A549 (cell line): ENCODE results near the gene MIS18A.

Experiments
- CHD2 ChIP-seq: fragments of 150-350 bp; IDR thresholded peaks from 2 replicates; pipeline ENCODE4 v1.6.1; 2014; ENCODE audit warnings: low read length; ENCODE audit not compliant: partially characterized antibody
- CTCF ChIP-seq: fragments of >200 bp; sonication (Bioruptor Twin); formaldehyde crosslinking; IDR thresholded peaks from 3 replicates; pipeline ENCODE4 v1.5.1; 2016
- E2F6 ChIP-seq: IDR thresholded peaks from 2 replicates; pipeline ENCODE4 v1.6.1; 2012; ENCODE audit warnings: low read depth, borderline replicate concordance
- TF ChIP-seq, protein P1 (sequence below): fragments of 150-350 bp; IDR thresholded peaks from 2 replicates; pipeline ENCODE4 v1.6.1; 2014; ENCODE audit warnings: low read depth, mild to moderate bottlenecking, low read length

DNA sequence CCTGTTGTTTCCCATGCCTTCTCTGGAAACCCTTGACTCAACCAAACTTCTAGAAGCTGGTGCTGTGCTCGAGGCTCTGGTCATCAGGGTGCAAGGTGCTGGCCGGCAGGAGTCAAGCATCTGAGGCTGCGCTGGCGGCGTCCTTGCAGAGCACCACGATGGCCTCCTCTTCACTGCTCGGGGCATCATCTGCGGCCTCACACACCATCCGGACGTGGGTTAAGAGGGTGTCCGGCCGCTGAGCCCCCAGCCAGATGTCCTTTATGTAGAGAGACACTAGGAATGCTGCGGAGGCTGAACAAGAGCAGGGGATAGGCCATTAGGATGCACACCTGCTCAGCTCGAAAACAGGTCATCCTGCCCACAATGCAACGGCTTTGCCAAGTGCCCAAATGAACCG, 36.0 kb upstream of the MIS18A start:
- no peak for TF ChIP-seq CHD2
- TF ChIP-seq CTCF = no peak
- TF ChIP-seq, protein P1, sequence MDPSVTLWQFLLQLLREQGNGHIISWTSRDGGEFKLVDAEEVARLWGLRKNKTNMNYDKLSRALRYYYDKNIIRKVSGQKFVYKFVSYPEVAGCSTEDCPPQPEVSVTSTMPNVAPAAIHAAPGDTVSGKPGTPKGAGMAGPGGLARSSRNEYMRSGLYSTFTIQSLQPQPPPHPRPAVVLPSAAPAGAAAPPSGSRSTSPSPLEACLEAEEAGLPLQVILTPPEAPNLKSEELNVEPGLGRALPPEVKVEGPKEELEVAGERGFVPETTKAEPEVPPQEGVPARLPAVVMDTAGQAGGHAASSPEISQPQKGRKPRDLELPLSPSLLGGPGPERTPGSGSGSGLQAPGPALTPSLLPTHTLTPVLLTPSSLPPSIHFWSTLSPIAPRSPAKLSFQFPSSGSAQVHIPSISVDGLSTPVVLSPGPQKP = no peak
- TF ChIP-seq E2F6 = no peak
